HG03025 (cell line): ENCODE results near the gene CFDP1.

ENCODE experiments used
- ATAC-seq: cut with Tn5 transposase; IDR thresholded peaks from one replicate; pipeline ENCODE4 v1.9.1; 2021; ENCODE audit warnings: mild to moderate bottlenecking, moderate library complexity; ENCODE audit not compliant: unreplicated experiment, low FRiP score

The CFDP1 gene

GRCh38 chr16:75326333-75326732 is 107.0 kb downstream of the CFDP1 start:
- no peak for ATAC-seq

- no peak for ATAC-seq
Measured at GRCh38 chr16:75323933-75324332, 109.4 kb downstream of the CFDP1 start.

- ATAC-seq: no peak
Measured at GRCh38 chr16:75323198-75323597, 110.1 kb downstream of the CFDP1 start.

- no peak for ATAC-seq
Measured at GRCh38 chr16:75322740-75323139, 110.6 kb downstream of the CFDP1 start.

- no peak for ATAC-seq
Measured at GRCh38 chr16:75320435-75320834, 112.9 kb downstream of the CFDP1 start.

- peak; percentile 86 for ATAC-seq
Measured at GRCh38 chr16:75319513-75320411, 113.5 kb downstream of the CFDP1 start.

GRCh38 chr16:75318737-75319136 is 114.6 kb downstream of the CFDP1 start:
- ATAC-seq: no peak

GRCh38 chr16:75317532-75317931 is 115.8 kb downstream of the CFDP1 start:
- ATAC-seq: no peak

- no peak for ATAC-seq
Measured at GRCh38 chr16:75317101-75317522, 116.2 kb downstream of the CFDP1 start.

GRCh38 chr16:75315539-75316306 is 117.6 kb downstream of the CFDP1 start:
- no peak for ATAC-seq

- ATAC-seq: no peak
Measured at GRCh38 chr16:75312875-75313274, 120.4 kb downstream of the CFDP1 start.

- ATAC-seq: no peak
Measured at GRCh38 chr16:75311383-75311938, 121.8 kb downstream of the CFDP1 start.

- no peak for ATAC-seq
Measured at GRCh38 chr16:75310541-75310940, 122.8 kb downstream of the CFDP1 start.

GRCh38 chr16:75309899-75310430 is 123.3 kb downstream of the CFDP1 start:
- ATAC-seq: no peak

GRCh38 chr16:75309156-75309555 is 124.1 kb downstream of the CFDP1 start:
- no peak for ATAC-seq

- no peak for ATAC-seq
Measured at GRCh38 chr16:75308011-75308410, 125.3 kb downstream of the CFDP1 start.

- no peak for ATAC-seq
Measured at GRCh38 chr16:75307506-75307905, 125.8 kb downstream of the CFDP1 start.

GRCh38 chr16:75306099-75306762 is 127.1 kb downstream of the CFDP1 start:
- ATAC-seq: no peak

- no peak for ATAC-seq
Measured at GRCh38 chr16:75305364-75306098, 127.8 kb downstream of the CFDP1 start.
